Cerebellar cortex (tissue), 1 donor: ENCODE results near the gene TMEM254.
"Not testable (repeated sequence)": the region's sequence is repeated elsewhere in the genome, so short reads cannot be mapped to it uniquely, and the experiment has no call there.

ENCODE experiments used
- DNase-seq: peaks from one replicate; pipeline ENCODE4 v3.0.0-alpha.2; 2015; ENCODE audit warnings: low spot score

Gene TMEM254, protein sequence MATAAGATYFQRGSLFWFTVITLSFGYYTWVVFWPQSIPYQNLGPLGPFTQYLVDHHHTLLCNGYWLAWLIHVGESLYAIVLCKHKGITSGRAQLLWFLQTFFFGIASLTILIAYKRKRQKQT

GRCh38 chr10:80078448-80079311 is at the start of gene TMEM254:
TSS of gene TMEM254 (plus strand) at chr10:80078665. CDS start at chr10:80078700, 35 bp downstream.
- DNase-seq, result peak; percentile 88

GRCh38 chr10:80029205-80029604 is 49.3 kb upstream of the TMEM254 start:
- peak; percentile 13 for DNase-seq

DNA sequence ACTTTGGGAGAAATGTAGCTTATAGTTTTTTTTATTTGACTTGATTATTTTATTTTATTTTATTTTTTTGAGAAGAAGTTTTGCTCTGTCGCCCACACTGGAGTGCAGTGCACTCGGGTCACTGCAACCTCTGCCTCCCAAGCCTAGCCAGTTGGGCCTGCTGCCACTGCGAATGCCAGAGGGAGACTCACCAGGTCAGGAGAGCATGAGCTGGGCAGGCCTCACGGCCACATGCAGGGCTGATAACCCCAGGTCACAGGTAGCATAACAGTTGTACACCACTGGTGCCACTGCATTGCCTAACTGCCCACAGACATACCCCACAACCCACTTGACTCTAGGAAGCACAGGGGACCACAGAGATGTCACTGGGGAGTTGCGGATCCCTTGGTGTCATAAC is 48.6 kb upstream of the TMEM254 start:
- DNase-seq, result not testable (repeated sequence)

- no peak for DNase-seq
Observed at GRCh38 chr10:80032503-80032902, 46.0 kb upstream of the TMEM254 start.

DNA sequence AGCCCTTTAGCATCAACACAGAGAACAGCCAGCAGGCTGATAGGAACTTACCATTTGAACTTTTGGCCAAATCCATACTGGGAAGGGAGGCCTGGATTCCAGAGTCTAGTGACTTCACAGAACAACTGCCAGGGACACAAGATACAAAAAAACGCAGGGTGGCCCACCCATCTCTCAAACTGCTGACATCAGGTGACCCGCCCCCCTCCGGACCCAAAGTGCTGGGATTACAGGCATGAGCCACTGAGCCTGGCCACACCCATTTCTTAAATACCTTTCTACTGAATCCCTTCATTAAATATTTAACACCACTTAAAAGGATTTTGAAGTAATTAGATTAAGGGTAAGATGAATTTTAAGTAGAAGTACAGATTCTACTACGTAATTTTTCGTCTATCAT is 43.7 kb upstream of the TMEM254 start:
- not testable (repeated sequence) for DNase-seq

GRCh38 chr10:80035430-80035829 is 43.0 kb upstream of the TMEM254 start:
- not testable (repeated sequence) for DNase-seq

GRCh38 chr10:80036921-80037500 is 41.5 kb upstream of the TMEM254 start:
- not testable (repeated sequence) for DNase-seq

- not testable (repeated sequence) for DNase-seq
Observed at GRCh38 chr10:80038226-80038625, 40.2 kb upstream of the TMEM254 start.

DNA sequence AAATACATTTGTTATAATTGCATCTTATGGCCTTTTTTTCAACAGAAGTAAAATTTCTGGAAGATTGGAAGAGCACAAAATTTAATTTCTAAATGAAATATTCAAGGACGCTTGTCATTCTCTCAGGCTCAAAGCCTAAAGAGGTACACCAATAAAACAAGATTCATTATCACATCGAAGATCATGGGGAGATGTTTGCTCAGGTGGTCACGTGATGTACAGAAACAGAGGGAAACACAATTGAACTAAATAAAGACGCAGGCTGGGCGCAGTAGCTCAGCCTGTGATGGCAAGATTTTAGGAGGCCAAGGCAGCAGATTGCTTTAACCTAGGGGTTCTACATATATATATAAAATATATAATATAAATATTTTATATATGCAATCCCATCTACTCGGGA is 37.3 kb upstream of the TMEM254 start:
- DNase-seq, result no peak

GRCh38 chr10:80044935-80045334 is 33.5 kb upstream of the TMEM254 start:
- not testable (repeated sequence) for DNase-seq

DNA sequence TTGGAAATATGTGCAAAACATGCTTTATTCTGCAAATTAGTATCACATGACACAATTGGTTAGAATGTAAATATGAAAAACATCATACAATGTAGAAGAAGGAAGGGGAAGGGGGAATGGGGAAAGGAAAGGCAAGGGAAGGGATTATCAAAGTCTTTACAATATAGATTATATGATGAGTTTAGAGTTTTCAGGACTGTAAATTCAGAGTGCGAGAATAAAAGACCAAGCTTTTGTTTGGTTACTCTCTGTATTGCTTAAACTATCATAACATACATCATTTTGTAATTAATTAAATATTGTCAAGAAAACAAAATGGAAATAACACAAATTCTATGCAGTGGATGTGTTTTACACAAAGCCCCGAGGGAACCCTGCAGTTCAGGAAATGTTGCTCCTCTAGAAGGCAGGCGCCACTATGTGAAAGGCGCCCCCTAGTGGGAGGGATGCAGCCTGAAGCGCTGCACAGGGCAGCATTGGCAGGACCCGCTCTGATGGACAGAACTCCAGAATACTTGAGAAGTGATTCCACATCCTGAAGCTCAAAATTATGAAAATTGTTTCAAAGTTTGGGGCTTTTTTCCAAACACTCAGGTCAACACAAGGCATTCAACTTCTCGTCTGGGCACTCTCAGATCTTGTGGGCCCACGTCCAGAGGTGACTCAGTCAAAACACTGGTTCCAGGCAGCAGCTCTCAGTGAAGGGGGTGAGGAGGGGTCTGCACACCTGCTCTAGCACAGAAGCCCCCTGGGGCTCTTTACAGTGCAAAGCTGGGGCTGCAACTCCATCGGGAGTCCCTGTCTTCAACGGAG is 31.6 kb upstream of the TMEM254 start:
- DNase-seq, result peak; percentile 67

GRCh38 chr10:80050752-80051151 is 27.7 kb upstream of the TMEM254 start:
- no peak for DNase-seq

GRCh38 chr10:80051993-80052392 is 26.5 kb upstream of the TMEM254 start:
- no peak for DNase-seq

- DNase-seq, result peak; percentile 19
Observed at GRCh38 chr10:80055760-80056159, 22.7 kb upstream of the TMEM254 start.

- DNase-seq, result no peak
Observed at GRCh38 chr10:80057171-80057570, 21.3 kb upstream of the TMEM254 start.

DNA sequence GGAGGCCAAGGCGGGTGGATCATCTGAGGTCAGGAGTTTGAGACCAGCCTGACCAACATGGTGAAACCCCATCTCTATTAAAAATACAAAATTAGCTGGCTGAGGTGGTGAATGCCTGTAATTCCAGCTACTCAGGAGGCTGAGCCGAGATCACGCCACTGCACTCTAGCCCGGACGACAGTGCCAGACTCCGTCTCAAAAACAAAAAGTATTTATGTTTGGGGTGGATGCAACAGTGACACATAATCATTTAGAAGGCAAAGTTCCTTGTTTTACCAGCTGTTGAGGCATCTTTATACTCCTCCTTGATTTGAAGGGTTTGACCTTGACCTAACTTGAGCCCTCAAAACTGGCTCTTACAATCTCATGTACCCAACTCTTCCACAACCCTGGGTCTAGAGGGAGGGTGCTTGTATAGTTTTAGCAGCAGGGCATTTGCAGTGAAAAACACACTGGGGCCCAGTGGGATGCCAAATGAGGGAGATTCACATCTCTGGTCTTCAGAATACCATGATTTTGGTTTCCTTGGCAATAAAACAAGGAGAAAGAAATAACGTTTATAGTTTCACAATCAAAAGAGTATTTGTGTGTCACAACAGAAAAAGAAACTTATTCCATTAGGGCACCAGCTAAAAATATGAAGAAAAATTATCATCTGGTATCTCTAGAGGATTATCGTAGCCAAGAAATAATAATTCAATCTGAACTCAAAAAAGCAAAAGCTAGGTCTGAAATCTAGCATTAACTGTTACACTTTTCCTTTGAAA is 14.2 kb upstream of the TMEM254 start:
- no peak for DNase-seq

- DNase-seq, result no peak
Observed at GRCh38 chr10:80066809-80067208, 11.7 kb upstream of the TMEM254 start.

GRCh38 chr10:80067821-80068220 is 10.6 kb upstream of the TMEM254 start:
- DNase-seq, result not testable (repeated sequence)

DNA sequence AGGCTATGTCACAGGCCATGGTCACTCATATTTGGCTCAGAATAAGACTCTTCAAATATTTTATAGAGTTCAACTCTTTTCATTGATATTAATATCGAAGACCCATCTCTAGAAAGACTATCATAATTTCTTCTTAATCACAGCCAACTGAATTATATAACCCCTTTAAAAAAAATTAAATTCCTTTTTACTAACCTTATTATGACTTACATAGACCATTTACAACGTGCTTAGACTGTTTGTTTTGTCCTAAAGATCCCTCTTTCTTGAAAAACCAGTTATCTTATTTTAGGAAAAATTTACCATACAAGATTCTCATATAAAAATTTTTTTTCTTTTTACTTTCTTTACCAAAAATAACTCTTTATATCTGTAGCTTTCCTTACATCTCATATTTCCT is 10.2 kb upstream of the TMEM254 start:
- no peak for DNase-seq

DNA sequence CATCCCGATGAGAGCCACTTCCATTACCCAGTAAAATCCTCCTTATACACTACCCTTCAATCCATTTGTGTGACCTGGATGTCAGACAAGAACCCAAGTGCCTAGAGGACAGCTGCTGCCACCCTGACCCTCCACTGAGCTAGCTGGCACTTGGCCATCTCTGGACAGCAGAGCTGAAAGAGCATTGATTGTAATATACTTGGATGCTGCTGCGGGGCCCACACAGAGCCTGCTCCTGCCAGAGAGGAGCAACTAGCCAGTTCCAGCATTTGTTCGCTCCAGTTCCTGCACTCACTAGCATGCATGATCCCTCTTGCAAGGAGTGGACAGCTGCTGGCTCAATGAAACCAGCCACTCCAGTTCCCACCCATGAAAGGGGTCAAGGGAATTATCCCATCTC is 8.4 kb upstream of the TMEM254 start:
- peak; percentile 68 for DNase-seq

DNA sequence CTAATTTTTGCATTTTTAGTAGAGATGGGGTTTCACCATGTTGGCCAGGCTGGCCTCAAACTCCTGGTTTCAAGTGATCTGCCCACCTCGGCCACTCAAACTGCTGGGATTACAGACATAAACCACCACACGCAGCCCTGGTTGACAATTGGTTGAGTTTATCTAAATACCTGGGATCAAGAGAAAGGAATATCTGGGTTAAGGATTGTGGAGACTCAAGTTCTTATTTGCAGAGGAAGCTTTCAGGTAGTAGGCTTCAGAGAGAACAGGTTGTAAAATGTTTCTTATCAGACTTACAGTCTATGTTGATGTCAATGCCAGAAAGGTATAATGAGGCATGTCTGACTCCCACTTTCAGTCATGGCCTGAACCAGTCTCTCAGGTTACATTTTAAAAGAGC is 5.9 kb upstream of the TMEM254 start:
- DNase-seq, result no peak

DNA sequence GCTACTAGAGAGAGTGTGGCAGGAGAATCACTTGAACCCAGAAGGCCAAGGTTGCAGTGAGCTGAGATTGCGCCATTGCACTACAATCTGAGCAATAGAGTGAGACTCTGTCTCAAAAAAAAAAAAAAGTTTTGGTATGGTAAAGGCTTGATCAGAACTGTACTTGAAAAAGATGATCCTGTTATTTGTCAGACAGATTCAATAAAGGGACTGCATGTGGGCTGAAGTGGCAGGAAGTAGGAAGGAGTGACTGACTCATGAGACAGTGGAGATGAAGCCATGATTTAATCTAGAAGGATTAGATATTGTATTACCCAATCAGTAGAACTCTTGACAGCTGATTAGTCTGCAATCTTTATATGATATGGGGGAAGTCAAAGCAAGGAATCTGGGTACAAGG is 2.7 kb upstream of the TMEM254 start:
- DNase-seq, result no peak
